MCF 10A (cell line): ENCODE results near the gene PTPRO. TPM values are rescaled to one million over a fixed set of nuclear protein-coding genes. Genes with fewer than 3 reads are reported as not detected.

Experiments used
- BruUV-seq: library from RNA; stranded (reverse); fragments of 400-500 nt; replicated peaks from 2 replicates; lab custom pipeline; 2021; lab: Mats Ljungman, UMichigan
- CTCF ChIA-PET: fragments of 300-600 bp; sonication (Branson Sonifier 250); formaldehyde crosslinking; extraction: SDS; loops from one replicate; lab custom pipeline; 2021; ENCODE audit warnings: antibody characterized with exemption, inconsistent platforms; lab: Yijun Ruan, JAX
- POLR2A ChIA-PET: fragments of 300-600, 350-650 bp; sonication (Branson Sonifier 250); formaldehyde crosslinking; extraction: SDS; loops from one replicate; lab custom pipeline; 2020; ENCODE audit warnings: antibody characterized with exemption, inconsistent platforms; lab: Yijun Ruan, JAX
- DNase-seq: peaks from one replicate; pipeline ENCODE4 v3.0.0-alpha.2; 2018; ENCODE audit not compliant: unreplicated experiment
- H3K27ac Mint-ChIP-seq: one replicate; pipeline ENCODE4 v1.8.0; 2022; ENCODE audit warnings: mild to moderate bottlenecking, low read depth, mixed read lengths; ENCODE audit not compliant: unreplicated experiment
- H3K27me3 Mint-ChIP-seq: one replicate; pipeline ENCODE4 v1.8.0; 2022; ENCODE audit warnings: mixed read lengths; ENCODE audit not compliant: insufficient read depth, unreplicated experiment
- H3K36me3 Mint-ChIP-seq: one replicate; pipeline ENCODE4 v1.8.0; 2022; ENCODE audit warnings: mild to moderate bottlenecking, moderate library complexity, mixed read lengths; ENCODE audit not compliant: insufficient read depth, unreplicated experiment
- H3K4me1 Mint-ChIP-seq: one replicate; pipeline ENCODE4 v1.8.0; 2022; ENCODE audit warnings: mixed read lengths; ENCODE audit not compliant: insufficient read depth, unreplicated experiment
- H3K4me3 Mint-ChIP-seq: one replicate; pipeline ENCODE4 v1.8.0; 2022; ENCODE audit warnings: mild to moderate bottlenecking, moderate library complexity, mixed read lengths; ENCODE audit not compliant: unreplicated experiment
- H3K9me3 Mint-ChIP-seq: one replicate; pipeline ENCODE4 v1.8.0; 2022; ENCODE audit warnings: mixed read lengths; ENCODE audit not compliant: unreplicated experiment
- CTCF ChIP-seq: fragments of 200-600 bp; IDR thresholded peaks from one replicate; pipeline ENCODE4 v1.8.0; 2022; ENCODE audit warnings: antibody characterized with exemption, mild to moderate bottlenecking; ENCODE audit not compliant: unreplicated experiment
- intact Hi-C: fragments of 100-400 bp; cut with micrococcal nuclease; formaldehyde crosslinking; loops from 2 replicates; pipeline ENCODE4 v1.14.1; 2022
- total RNA-seq: library from RNA; stranded (reverse); gene quantifications from 2 replicates; pipeline ENCODE4 v1.2.3, GENCODE V29; 2022

PTPRO gene
- total RNA-seq, 1 experiment from 2014 or later: 2.2 TPM

DNA sequence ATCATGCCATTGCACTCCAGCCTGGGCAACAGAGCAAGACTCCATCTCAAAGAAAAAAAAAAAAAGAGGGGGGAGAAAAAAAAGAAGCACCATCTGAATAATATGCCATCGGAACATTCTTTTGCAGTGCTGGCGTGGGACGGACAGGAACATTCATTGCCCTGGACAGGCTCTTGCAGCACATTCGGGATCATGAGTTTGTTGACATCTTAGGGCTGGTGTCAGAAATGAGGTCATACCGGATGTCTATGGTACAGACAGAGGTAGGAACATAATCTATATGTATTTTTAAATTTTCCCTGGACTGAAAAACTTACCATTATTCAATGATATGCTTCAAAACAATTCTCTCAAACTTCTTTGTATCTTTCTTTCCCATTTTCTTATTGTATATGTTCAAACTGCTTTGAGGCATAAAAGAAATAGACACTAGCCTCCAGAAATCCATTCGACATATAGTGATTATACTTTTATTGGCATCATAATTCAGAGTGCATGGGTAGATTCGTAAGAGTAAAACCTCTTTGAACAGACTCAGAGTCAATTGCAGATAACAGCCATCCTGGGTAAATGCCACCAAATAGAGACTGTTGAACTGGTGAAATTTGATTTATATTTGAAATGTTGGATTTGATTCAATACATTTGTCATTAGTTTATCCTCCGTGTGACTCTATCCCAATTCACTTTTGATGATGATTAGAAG is 267.2 kb downstream of the PTPRO start:
- no peak for DNase-seq
- no TSS peak for BruUV-seq
- ChIA-PET POLR2A (interaction anchor here (1.0 to 3.5 kb wide), 7 partner anchors 57 to 294 kb away, joined by 4 to 15 read pairs (median 7); partner anchors contain the start of gene EPS8), CTCF (interaction anchor here (0.6 to 14.2 kb wide), 43 partner anchors 10 to 1078 kb away, joined by 3 to 222 read pairs (median 4); no protein-coding TSS in a partner anchor)
- no peak for TF ChIP-seq CTCF
- no peaks in the 10 kb centered on the region for H3K36me3 Mint-ChIP-seq
- peak overlapping the region; percentile 95 for H3K27ac Mint-ChIP-seq
- H3K4me1 Mint-ChIP-seq: peaks cover 10% of the 10 kb centered on the region
- H3K9me3 Mint-ChIP-seq: no peaks in the 10 kb centered on the region
- H3K27me3 Mint-ChIP-seq: no peaks in the 10 kb centered on the region
- H3K4me3 Mint-ChIP-seq: no peak overlapping the region
- intact Hi-C loops: loop anchor here (1.0 to 10.0 kb wide), 6 partner anchors 115 to 595 kb away; no protein-coding TSS in a partner anchor

DNA sequence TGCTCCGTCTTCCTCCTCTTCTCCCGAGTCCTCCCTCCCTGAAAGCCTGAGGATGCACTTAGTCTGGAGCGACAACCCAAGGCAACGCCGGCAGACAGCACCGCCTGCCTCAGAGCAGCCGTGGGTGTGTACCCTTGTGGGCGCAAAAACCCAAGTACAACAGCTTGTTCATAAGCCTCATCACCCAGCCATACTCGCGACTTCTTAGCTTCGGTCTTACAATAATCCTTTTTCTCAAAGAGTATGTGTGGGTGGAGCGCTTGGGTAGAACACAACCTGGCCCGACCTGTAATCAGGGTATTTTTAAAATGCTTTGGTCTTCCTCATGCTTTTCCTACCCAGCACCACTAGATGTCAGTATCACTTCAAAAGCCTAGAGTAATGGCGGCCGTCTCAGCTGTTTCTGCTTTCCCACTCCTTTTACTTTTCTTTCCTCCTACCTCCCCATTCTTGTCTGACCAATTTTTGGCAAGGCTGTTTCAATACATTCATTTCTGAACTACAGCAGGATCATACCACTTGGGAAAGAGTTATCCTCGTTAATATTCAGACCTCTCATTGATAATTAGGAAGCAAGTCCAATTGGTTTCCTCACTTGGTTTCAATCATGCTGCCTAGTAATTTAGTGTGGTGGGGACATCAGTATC is 268.0 kb downstream of the PTPRO start:
- BruUV-seq: no TSS peak
- TF ChIP-seq CTCF: peak; percentile 82
- POLR2A ChIA-PET: interaction anchor here (0.6 to 3.5 kb wide), 9 partner anchors 57 to 1138 kb away, joined by 3 to 15 read pairs (median 4); partner anchors contain the start of gene EPS8

DNA sequence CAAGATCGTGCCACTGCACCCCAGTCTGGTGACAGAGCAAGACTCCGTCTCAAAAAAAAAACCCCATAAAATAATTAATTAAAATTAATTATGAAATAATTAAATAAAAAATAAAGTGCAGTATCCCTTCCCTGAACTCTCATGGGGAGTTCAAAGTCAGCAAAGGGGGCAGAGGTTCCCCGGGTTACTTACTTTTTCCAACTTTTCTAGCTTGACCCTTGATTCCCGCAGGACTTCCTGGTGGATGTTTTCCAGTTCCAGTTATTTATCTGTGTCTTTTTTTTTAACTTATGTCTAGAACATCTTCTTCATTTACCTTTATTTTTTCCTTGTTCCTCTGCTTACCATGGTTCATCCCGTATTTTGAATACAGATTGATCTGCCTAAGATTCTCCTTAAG is 269.5 kb downstream of the PTPRO start:
- ChIA-PET POLR2A (interaction anchor here (0.7 to 3.5 kb wide), 5 partner anchors 38 to 319 kb away, joined by 3 to 15 read pairs (median 7); partner anchors contain the start of genes DERA and EPS8), CTCF (interaction anchor here (0.6 to 14.2 kb wide), 11 partner anchors 40 to 306 kb away, joined by 3 to 222 read pairs (median 6); partner anchors contain the start of gene EPS8)
- Mint-ChIP-seq H3K27me3 (no peaks in the 10 kb centered on the region), H3K4me3 (no peak overlapping the region), H3K4me1 (peaks cover 10% of the 10 kb centered on the region), H3K27ac (no peak overlapping the region), H3K9me3 (no peaks in the 10 kb centered on the region), H3K36me3 (no peaks in the 10 kb centered on the region)
- DNase-seq: no peak
- BruUV-seq: no TSS peak
- TF ChIP-seq CTCF: no peak
- intact Hi-C loops: loop anchor here (5.0 to 10.0 kb wide), 2 partner anchors 113 to 180 kb away; no protein-coding TSS in a partner anchor

More for the DNA sequence above, 268.0 kb downstream of the PTPRO start:
- Mint-ChIP-seq H3K36me3 (no peaks in the 10 kb centered on the region), H3K9me3 (no peaks in the 10 kb centered on the region), H3K27me3 (no peaks in the 10 kb centered on the region), H3K4me3 (peak overlapping the region; percentile 72), H3K4me1 (peaks cover 10% of the 10 kb centered on the region), H3K27ac (peak overlapping the region; percentile 95)
- peak; percentile 79 for DNase-seq
- intact Hi-C loops: loop anchor here (1.0 to 10.0 kb wide), 5 partner anchors 114 to 309 kb away; no protein-coding TSS in a partner anchor
- CTCF ChIA-PET: interaction anchor here (0.6 to 14.2 kb wide), 46 partner anchors 9 to 1079 kb away, joined by 3 to 222 read pairs (median 4); no protein-coding TSS in a partner anchor
